Measurements from ENCODE around the gene NR6A1.

DNA sequence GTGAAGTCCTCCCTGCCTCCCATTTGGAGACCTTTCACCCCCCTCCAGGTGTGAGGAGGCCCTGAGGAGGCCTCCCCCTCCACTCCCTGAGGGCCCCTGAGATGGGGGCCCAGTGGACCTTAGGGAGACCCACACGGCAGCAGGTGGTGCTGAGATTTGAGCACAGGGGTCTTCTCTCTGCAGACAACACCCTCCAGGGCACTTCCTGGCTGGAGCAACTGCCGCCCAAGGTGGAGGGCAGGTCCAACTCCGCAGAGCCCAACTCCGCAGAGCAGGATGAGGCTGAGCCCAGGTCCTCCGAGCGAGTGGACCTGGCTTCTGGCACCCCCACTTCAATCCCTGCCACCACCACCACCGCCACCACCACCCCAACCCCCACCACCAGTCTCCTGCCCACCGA, 32.8 kb upstream of the NR6A1 start:
- TF ChIP-seq EZH2 (IDR thresholded peaks at IDR 0.05): no peak
- TF ChIP-seq, protein P1, sequence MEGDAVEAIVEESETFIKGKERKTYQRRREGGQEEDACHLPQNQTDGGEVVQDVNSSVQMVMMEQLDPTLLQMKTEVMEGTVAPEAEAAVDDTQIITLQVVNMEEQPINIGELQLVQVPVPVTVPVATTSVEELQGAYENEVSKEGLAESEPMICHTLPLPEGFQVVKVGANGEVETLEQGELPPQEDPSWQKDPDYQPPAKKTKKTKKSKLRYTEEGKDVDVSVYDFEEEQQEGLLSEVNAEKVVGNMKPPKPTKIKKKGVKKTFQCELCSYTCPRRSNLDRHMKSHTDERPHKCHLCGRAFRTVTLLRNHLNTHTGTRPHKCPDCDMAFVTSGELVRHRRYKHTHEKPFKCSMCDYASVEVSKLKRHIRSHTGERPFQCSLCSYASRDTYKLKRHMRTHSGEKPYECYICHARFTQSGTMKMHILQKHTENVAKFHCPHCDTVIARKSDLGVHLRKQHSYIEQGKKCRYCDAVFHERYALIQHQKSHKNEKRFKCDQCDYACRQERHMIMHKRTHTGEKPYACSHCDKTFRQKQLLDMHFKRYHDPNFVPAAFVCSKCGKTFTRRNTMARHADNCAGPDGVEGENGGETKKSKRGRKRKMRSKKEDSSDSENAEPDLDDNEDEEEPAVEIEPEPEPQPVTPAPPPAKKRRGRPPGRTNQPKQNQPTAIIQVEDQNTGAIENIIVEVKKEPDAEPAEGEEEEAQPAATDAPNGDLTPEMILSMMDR (IDR thresholded peaks at IDR 0.05): no peak

All from neural progenitor cell (in vitro differentiated cells).